K562 (cell line): ENCODE results near the gene MYCBP2. TPM values are rescaled to one million over a fixed set of nuclear protein-coding genes. Genes with fewer than 3 reads are reported as not detected.

Experiments
- DIDO1 ChIP-seq: fragments of 450-650 bp; IDR thresholded peaks from 2 replicates; pipeline ENCODE4 v1.6.1; 2016; ENCODE audit warnings: low read depth, missing biosample characterization, missing genetic modification characterization
- ESRRA ChIP-seq: fragments of 450-650 bp; IDR thresholded peaks from 2 replicates; pipeline ENCODE4 v1.6.1; 2014; ENCODE audit warnings: low read depth, mild to moderate bottlenecking, moderate library complexity, borderline replicate concordance
- FOXK2 ChIP-seq, 2 experiments: fragments of 450-650 bp; IDR thresholded peaks in 1 of 2; conservative IDR thresholded peaks in 1 of 2; 2 replicates each; pipeline ENCODE4 v1.6.1; 2016; ENCODE audit warnings: low read depth in 2 of 2, mild to moderate bottlenecking in 1 of 2
- GATA2 ChIP-seq: sonication (generic); formaldehyde crosslinking; IDR thresholded peaks from 2 replicates; pipeline ENCODE4 v1.4.0; 2020; ENCODE audit warnings: mild to moderate bottlenecking, missing genetic modification reagents
- GATAD2B ChIP-seq: fragments of 450-650 bp; IDR thresholded peaks from 2 replicates; pipeline ENCODE4 v1.6.1; 2017; ENCODE audit warnings: mild to moderate bottlenecking, borderline replicate concordance
- HDAC2 ChIP-seq: fragments of 450-650 bp; IDR thresholded peaks from 2 replicates; pipeline ENCODE4 v1.6.1; 2016; ENCODE audit warnings: mild to moderate bottlenecking
- ILF3 ChIP-seq: fragments of 450-650 bp; IDR thresholded peaks from 2 replicates; pipeline ENCODE4 v1.6.1; 2018; ENCODE audit warnings: antibody characterized with exemption, mild to moderate bottlenecking, moderate library complexity, borderline replicate concordance
- L3MBTL2 ChIP-seq: fragments of 450-650 bp; IDR thresholded peaks from 2 replicates; pipeline ENCODE4 v1.6.1; 2016; ENCODE audit warnings: mild to moderate bottlenecking, moderate library complexity
- NELFE ChIP-seq: IDR thresholded peaks from 2 replicates; pipeline ENCODE4 v1.6.1; 2011; ENCODE audit warnings: mild to moderate bottlenecking; ENCODE audit not compliant: insufficient read depth, insufficient read length
- SAFB ChIP-seq: fragments of 200-400 bp; formaldehyde crosslinking; IDR thresholded peaks from 2 replicates; pipeline ENCODE4 v1.6.1; 2017; ENCODE audit warnings: low read depth, low read length, borderline replicate concordance
- SREBF1 ChIP-seq: fragments of 150-350 bp; IDR thresholded peaks from 2 replicates; pipeline ENCODE4 v1.6.1; 2014; ENCODE audit warnings: antibody characterized with exemption, low read depth, low read length, borderline replicate concordance
- SRSF1 ChIP-seq: fragments of 200-400 bp; formaldehyde crosslinking; IDR thresholded peaks from 2 replicates; pipeline ENCODE4 v1.6.1; 2017; ENCODE audit warnings: mild to moderate bottlenecking, low read depth, low read length, moderate library complexity
- STAG1 ChIP-seq: sonication (generic); formaldehyde crosslinking; IDR thresholded peaks from 2 replicates; pipeline ENCODE4 v1.5.0; 2020; ENCODE audit warnings: missing genetic modification reagents, borderline replicate concordance
- TAF1 ChIP-seq: IDR thresholded peaks from 2 replicates; pipeline ENCODE4 v1.6.1; 2011; ENCODE audit warnings: mild to moderate bottlenecking, low read length, moderate library complexity; ENCODE audit not compliant: insufficient read depth, control insufficient read depth, severe bottlenecking; ENCODE audit errors: extremely low read depth
- polyA plus RNA-seq, 8 experiments: library from polyadenylated mRNA; depleted of rRNA in 4 of 8; stranded (reverse) in 5 of 8; unstranded in 3 of 8; fragments of >200 nt; fragmentation: Nextera tagmentation in 2 of 8; fragmentation: Illumina TruSeq in 1 of 8; extraction: Ambion mirVana in 2 of 8; extraction: Trizol in 1 of 8; gene quantifications; 2 replicates each; pipeline versions ENCODE4 v1.2.1 to v1.2.3, GENCODE V29; 2011 to 2014; ENCODE audit warnings: inconsistent platforms in 1 of 8, missing spikeins in 1 of 8
- total RNA-seq, 7 experiments: library from RNA; depleted of rRNA in 6 of 7; stranded (reverse); fragments of >200 nt in 6 of 7; fragmentation: Illumina TruSeq in 2 of 7; extraction: Trizol in 2 of 7; gene quantifications; 2 replicates each; pipeline versions ENCODE4 v1.2.1 to v1.2.3, GENCODE V29; 2011 to 2021; ENCODE audit warnings: low replicate concordance in 1 of 7
- TF ChIP-seq, protein P1 (sequence below): sonication (generic); formaldehyde crosslinking; IDR thresholded peaks from 2 replicates; pipeline ENCODE4 v1.8.0; 2023; ENCODE audit warnings: mild to moderate bottlenecking, missing genetic modification reagents
- TF ChIP-seq, protein P2 (sequence below): fragments of 450-650 bp; conservative IDR thresholded peaks from 2 replicates; pipeline ENCODE4 v1.6.1; 2016; ENCODE audit warnings: missing genetic modification characterization, low read depth, mild to moderate bottlenecking, missing compliant biosample characterization, moderate library complexity
- TF ChIP-seq, protein P3 (sequence below): fragments of 450-650 bp; IDR thresholded peaks from 2 replicates; pipeline ENCODE4 v1.6.1; 2016; ENCODE audit warnings: missing biosample characterization, missing genetic modification characterization
- TF ChIP-seq, protein P4 (sequence below): IDR thresholded peaks from 2 replicates; pipeline ENCODE4 v1.6.1; 2011; ENCODE audit not compliant: insufficient read length; ENCODE audit errors: extremely low read depth

The MYCBP2 gene
- total and polyA plus RNA-seq, 9 of the 15 experiments (the other 6 are each of a cell fraction or from before 2014, with no cell fraction given): 13.2 to 47.2 (median 28.9) TPM

DNA sequence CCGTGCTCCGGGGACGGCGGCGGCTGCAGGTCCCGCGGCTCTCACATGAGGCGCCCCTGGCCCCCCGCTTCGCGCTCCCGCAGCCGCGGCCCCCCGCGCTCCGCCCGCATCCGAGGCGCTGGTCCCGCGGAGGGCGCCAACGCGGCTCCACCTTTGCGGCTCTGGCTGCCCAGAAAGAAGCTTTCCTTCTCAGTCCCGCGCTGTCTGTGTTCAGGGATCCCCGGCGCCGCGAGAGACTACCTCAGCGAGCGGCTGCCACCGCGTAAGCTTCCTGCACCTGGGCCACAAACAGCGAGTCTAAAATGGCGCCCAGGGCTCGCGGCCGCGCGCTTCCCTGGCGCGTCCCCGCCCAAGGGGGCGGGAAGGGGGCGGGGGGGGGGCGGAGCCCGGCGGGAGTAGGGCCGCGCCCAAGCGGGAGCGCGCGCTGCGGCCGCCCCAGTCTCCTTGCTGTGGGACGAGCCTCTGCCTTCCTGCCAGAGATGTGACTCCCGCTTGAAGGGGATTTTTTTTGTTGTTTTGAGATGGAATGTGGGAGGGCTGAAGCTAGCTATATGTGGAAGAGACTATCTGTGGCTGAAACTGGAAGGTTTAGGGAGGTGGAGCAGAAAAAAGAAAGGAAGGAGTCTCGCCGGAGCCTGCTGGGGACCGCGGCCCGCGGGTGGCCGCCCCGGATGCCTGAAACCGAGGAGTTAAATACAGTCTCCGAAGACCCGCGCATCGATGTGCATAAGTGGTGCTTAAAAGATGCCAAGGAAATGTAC, 299.9 kb downstream of the MYCBP2 start, which contains the start of gene FBXL3 (continued):
- TF ChIP-seq ILF3: no peak
- TF ChIP-seq, protein P1, sequence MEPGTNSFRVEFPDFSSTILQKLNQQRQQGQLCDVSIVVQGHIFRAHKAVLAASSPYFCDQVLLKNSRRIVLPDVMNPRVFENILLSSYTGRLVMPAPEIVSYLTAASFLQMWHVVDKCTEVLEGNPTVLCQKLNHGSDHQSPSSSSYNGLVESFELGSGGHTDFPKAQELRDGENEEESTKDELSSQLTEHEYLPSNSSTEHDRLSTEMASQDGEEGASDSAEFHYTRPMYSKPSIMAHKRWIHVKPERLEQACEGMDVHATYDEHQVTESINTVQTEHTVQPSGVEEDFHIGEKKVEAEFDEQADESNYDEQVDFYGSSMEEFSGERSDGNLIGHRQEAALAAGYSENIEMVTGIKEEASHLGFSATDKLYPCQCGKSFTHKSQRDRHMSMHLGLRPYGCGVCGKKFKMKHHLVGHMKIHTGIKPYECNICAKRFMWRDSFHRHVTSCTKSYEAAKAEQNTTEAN: no peak
- TF ChIP-seq, protein P2, sequence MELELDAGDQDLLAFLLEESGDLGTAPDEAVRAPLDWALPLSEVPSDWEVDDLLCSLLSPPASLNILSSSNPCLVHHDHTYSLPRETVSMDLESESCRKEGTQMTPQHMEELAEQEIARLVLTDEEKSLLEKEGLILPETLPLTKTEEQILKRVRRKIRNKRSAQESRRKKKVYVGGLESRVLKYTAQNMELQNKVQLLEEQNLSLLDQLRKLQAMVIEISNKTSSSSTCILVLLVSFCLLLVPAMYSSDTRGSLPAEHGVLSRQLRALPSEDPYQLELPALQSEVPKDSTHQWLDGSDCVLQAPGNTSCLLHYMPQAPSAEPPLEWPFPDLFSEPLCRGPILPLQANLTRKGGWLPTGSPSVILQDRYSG (tag): no peak
- TF ChIP-seq, protein P3, sequence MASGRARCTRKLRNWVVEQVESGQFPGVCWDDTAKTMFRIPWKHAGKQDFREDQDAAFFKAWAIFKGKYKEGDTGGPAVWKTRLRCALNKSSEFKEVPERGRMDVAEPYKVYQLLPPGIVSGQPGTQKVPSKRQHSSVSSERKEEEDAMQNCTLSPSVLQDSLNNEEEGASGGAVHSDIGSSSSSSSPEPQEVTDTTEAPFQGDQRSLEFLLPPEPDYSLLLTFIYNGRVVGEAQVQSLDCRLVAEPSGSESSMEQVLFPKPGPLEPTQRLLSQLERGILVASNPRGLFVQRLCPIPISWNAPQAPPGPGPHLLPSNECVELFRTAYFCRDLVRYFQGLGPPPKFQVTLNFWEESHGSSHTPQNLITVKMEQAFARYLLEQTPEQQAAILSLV: no peak
- no peak for TF ChIP-seq GATA2 (CRISPR knock-in tag)
- TF ChIP-seq GATAD2B: no peak
- TF ChIP-seq SREBF1: no peak
- TF ChIP-seq L3MBTL2: no peak
- no peak for TF ChIP-seq SRSF1
- no peak for TF ChIP-seq DIDO1 (tag)
- TF ChIP-seq NELFE: no peak
- peak; percentile 89 for TF ChIP-seq TAF1
- TF ChIP-seq HDAC2: no peak
- TF ChIP-seq, protein P4, sequence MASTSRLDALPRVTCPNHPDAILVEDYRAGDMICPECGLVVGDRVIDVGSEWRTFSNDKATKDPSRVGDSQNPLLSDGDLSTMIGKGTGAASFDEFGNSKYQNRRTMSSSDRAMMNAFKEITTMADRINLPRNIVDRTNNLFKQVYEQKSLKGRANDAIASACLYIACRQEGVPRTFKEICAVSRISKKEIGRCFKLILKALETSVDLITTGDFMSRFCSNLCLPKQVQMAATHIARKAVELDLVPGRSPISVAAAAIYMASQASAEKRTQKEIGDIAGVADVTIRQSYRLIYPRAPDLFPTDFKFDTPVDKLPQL: no peak
- TF ChIP-seq STAG1 (CRISPR knock-in tag): no peak
- TF ChIP-seq SAFB: no peak
- TF ChIP-seq ESRRA: no peak
- no peak for TF ChIP-seq FOXK2 (conservative IDR thresholded peaks at IDR 0.05 in 1 of 2, IDR thresholded peaks at IDR 0.05 in 1 of 2; ENCODE audit: low read depth in 2 of 2)
